COLO668 (cell line): ENCODE data around the gene FBXL13.
"Not testable (repeated sequence)": the region's sequence is repeated elsewhere in the genome, so short reads cannot be mapped to it uniquely, and the experiment has no call there.

ENCODE experiments used
- DNase-seq: peaks from one replicate; lab custom pipeline; 2025; ENCODE audit not compliant: unreplicated experiment; lab: John Stamatoyannopoulos, UW

Gene FBXL13

DNA sequence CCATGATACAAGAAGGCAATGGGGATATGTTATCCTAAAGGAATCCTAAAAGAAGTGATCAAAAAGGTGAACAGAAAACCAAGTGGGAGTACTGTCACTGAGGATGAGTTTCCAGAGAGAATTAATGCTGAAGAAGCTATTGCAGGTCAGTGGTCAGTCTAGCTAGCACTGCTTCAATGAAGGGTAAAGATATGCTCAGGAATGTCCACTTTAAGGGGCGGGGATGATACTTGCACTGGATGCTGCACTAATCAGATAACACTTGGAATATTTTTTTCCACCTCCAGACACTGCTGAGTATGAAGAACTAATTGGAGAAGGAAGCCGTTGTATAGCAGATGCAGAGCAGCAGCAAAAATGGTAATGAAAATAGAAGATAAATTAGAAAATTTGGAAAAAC, 86.5 kb downstream of the FBXL13 start:
- DNase-seq: no peak

DNA sequence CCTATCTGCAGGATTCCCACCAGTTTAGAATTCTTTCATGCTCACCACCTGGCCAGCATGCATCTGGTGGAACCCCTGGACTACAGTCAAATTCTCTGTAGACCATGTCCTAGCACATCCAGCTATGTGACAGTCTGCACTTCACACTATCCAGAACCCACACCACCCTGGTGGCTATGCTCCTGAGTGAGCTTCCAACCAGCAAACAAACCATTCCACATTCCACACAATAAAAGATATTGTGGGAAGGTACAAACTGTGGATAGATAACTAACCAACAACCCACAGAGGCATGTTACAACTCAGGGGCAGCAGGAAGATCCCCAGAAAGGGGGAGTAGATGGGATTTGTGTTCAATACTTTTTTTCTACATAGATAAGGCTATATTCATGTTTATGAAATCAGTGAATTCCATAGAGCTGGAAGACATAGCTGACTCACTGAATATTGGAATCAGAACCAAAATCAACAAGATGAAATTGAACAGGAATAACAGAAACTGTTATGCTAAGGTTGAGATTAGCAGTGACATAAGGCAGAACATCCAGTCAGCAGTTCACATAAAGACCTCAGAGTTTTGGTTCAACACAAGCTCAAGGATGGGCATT, 89.3 kb downstream of the FBXL13 start:
- DNase-seq: no peak

DNA sequence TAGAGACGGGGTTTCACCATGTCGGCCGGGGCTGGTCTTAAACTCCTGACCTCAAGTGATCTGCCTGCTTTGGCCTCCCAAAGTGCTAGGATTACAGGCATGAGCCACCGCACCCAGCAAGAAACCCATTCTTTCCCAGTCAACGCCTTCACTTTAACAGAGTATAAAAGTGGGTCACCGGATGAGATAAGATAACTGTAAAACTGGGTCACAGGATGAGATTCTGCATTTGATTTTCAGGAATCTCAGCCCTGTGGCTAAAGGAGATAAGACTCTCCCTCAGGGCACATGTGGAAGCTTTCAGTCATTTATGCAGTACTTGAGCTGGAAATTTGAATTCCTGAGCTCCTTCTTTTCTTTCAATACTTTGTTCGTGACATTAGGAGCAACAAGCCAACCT, 91.0 kb downstream of the FBXL13 start:
- DNase-seq: no peak

DNA sequence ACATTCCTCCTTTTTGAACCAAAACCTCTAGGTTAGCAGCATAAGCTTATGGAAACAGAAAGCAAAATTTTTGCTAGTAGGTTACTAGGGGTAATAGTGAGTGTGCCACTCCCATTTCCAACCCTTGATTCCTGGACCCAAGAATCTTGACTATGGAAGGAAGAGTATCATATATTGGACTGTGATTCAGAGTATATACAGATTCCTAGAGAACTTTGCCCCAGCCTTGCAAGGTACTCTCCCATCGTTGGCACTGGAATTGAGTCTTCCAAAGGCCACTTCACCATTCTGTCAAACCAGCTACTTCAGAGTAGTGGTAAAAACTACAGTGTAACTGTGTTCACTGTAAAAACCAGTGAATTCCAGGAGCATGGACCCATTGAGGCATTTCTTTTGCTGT, 92.4 kb downstream of the FBXL13 start:
- no peak for DNase-seq

DNA sequence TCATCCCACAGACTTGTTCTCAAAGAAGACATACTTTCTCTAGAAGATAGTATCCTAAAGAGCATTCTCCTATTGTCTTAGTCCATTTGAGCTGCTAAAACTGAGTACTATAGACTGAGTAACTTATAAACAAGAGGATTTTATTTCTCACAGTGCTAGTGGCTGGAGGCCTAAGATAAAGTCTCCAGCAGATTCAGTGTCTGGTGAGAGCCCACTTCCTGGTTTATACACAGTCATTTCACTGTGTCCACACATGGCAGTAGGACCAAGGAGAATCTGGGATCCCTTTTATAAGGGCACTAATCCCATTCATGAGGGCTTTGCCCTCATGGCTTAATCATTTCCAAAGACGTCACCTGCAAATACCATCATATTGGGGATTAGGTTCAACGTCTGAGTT, 93.1 kb downstream of the FBXL13 start:
- DNase-seq: no peak

DNA sequence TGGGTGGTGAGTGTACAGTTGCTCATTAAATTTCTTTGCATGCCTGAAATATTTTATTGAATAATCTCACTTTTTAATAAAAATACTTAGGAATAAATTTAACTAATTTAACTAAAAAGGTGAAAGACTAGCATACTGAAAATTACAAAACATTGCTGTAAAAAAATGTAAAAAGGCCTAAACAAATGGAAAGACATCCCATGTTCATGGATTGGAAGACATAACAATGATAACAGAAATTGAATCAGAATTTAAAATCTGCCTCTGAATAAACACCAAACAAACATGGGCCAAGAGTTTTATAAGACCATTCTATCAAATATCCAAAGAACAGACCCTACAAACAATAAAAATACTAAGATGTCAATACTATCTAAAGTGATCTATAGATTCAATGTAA, 94.9 kb downstream of the FBXL13 start:
- DNase-seq: no peak

DNA sequence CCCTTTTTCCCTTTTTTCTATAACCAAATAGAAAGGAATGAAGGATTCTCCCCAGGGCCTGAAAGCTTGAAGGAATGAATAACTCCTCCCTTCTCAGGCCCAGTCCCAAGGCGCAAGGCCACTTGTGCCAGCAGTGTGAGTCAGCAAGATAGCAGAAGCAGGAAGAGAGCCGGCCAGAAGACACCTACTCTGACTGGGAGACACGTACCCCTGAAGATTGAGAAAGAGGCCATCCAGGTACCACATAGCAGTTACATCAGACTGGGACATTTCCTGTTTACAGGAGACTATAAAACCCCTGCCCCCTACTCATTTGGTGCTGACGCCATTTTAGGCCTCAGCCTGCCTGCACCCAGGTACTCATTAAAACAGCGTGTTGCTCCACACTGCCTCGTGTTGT, 96.3 kb downstream of the FBXL13 start:
- no peak for DNase-seq

DNA sequence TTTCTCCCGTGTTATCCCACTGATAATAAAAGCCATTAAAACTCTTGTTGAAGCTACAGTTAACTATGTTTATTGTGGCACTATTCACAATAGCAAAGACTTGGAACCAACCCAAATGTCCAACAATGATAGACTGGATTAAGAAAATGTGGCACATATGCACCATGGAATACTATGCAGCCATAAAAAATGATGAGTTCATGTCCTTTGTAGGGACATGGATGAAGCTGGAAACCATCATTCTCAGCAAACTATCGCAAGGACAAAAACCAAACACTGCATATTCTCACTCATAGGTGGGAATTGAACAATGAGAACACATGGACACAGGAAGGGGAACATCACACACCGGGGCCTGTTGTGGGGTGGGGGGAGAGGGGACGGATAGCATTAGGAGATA, 97.0 kb downstream of the FBXL13 start:
- DNase-seq: not testable (repeated sequence)

DNA sequence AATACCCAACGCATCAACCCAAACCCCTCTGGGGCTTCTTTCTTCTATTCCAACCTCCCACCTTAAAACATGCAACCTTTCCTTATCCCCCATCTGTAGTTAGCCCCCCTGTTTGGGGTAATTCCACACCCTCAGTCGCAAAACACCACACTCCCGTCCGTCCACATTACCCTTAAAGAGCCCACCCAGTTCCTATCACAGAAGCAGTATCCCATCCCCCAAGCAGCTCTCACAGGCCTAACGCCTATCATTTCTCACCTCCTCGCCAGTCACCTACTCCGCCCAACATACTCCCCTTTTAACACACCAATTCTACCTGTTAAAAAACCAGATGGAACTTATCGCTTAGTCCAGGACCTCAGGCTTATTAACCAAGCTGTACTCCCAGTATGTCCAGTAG, 98.1 kb downstream of the FBXL13 start:
- no peak for DNase-seq

DNA sequence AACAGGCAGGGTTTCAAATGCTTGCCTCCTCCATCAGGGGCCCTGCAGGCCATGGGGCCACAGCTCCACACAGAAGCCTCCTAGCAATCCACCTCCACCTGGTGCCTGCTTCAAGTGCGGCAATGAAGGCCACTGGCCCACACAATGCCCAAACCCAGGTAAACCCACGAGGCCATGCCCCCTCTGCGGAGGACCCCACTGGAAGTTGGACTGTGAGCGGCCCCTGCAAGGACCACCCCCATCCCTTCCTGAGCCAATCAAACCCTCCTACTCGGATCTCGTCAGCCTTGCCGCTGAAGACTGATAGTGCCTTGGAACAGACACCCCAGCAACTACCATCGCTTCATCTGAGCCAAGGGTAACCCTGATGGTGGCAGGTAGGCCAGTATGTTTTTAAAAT, 98.7 kb downstream of the FBXL13 start:
- no peak for DNase-seq

DNA sequence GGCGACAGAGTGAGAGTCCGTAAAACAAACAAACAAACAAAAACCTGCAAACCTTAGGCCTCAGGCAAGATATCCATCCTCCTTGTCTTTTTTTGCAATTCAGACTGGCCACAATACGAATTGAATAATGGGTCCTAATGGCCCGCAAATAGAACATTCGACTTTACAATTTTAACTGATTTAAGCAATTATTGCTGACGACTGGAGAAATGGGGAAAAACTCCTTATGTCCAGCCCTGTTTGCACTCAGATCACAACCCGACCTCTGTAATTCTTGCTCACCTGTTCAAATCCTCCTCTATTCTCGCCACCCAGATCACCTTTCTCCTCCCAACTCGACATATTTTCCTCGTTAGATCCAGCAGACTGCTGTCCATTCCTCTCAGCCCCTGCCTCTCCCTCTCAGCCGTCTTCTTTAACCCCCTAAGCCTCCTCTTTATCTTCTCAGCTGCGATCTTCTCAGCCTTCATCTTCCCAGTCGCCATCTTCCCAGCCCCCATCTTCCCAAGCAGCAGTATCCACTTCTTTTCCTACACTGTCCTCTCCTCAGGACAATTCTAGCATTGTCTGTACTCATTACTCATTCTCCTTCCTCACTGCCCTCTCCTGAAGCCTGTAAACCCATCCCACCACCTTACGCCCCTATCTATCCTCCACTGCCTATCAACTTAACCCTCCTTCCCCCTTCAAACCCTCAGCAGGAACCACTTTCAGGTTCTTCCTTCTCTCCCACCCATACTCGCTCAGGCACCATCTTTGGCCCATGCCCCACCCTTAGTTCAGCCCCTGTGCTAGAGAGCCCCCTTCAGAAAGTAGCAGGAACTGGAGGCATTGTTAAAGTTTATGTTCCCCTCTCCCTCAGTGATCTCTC, 100.0 kb downstream of the FBXL13 start:
- no peak for DNase-seq

DNA sequence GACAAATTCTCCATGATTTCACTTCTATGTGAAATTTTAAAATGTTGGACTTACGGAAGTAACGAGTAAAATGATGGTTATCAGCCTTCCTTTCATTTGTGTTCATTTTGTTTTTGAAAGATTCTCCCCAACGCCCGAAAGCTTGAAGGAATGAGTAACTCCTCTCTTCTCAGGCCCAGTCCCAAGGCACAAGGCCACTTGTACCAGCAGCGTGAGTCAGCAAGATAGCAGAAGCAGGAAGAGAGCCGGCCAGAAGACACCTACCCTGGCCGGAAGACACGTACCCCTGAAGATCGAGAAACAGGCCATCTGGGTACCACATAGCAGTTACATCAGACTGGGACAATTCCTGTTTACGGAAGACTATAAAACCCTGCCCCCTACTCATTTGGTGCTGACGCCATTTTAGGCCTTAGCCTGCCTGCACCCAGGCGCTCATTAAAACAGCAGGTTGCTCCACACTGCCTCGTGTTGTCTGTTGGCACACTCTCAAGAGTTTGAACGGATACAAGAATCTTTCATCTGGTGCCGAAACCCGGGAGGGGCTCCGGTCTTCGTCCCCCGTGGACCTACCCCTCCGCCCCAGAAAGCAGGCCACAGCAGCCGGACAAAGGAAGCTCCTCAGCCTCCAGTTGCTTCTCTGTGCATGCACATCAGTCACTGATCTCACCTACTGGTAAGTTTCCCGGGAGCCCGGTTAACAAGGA, 101.3 kb downstream of the FBXL13 start:
- DNase-seq: no peak

DNA sequence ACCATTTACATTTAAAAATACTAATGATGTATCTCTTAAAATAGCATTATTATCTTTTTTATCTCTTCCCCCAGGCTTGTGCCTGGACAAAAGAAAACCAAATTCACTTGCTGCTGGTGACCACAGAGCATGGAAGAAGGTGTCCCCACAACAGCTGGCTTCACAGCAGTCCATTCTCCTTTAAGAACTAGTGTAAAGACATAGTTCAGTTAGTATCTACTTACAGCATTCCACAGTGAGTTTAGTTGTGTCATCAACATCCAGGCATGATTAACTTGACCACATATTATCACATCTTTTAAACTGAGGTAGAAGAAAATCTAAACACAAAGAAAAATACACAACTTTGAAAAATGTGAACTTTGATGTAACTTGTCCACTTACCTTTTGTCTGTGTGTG, 106.8 kb downstream of the FBXL13 start:
- no peak for DNase-seq

DNA sequence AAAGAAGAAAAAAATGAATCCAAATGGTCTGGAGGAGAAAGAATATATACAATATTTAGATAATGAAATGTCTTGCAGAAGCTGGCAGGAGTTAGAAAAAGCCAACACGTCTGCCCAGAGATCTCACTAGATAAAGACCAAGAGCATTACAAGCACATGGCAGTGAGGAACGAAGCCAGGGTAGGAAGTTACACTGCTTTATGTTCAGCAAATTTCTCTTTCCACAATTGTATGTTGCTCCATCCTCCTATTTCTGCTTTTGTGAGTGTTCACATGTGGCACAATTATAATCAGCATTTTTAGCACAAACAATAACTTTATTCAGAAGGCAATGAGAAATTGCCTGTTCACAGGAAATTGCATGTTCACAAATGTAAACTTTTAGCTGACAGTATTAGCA, 108.1 kb downstream of the FBXL13 start:
- DNase-seq: no peak

DNA sequence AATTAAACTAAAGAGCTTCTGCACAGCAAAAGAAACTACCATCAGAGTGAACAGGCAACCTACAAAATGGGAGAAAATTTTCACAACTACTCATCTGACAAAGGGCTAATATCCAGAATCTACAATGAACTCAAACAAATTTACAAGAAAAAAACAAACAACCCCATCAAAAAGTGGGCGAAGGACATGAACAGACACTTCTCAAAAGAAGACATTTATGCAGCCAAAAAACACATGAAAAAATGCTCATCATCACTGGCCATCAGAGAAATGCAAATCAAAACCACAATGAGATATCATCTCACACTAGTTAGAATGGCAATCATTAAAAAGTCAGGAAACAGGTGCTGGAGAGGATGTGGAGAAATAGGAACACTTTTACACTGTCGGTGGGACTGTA, 112.6 kb downstream of the FBXL13 start:
- DNase-seq: not testable (repeated sequence)

DNA sequence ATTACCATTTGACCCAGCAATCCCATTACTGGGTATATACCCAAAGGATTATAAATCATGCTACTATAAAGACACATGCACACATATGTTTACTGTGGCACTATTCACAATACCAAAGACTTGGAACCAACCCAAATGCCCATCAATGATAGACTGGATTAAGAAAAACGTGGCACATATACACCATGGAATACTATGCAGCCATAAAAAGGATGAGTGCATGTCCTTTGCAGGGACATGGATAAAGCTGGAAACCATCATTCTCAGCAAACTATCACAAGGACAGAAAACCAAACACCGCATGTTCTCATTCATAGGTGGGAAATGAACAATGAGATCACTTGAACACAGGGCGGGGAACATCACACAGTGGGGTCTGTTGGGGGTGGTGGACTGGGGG, 116.6 kb downstream of the FBXL13 start:
- not testable (repeated sequence) for DNase-seq

DNA sequence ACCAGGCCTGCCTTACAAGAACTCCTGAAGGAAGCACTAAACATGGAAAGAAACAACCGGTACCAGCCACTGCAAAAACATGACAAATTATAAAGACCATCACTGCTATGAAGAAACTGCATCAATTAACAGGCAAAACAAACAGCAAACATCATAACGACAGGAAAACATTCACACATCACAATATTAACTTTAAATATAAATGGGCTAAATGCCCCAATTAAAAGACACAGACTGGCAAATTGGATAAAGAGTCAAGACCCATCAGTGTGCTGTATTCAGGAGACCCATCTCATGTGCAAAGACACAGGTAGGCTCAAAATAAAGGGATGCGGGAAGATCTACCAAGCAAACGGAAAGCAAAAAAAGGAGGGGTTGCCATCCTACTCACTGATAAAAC, 120.2 kb downstream of the FBXL13 start:
- not testable (repeated sequence) for DNase-seq

DNA sequence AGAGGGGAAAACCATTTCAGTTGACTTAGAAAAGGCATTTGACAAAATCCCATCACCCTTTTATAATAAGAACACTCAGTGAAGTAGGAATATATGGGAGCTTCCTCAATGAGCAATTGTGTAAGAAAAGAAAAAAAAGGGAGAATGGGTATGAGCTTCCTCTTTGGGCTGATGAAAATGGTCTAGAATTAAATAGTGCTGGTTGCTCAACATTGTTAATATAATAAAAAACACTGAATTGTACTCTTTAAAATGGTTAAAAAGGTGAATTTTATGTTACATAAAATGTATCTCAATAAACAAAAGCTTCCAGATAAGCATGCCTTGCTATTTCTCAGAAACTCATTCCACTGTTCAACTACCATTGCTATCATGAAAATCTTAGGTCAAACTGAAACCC, 121.2 kb downstream of the FBXL13 start:
- DNase-seq: no peak

DNA sequence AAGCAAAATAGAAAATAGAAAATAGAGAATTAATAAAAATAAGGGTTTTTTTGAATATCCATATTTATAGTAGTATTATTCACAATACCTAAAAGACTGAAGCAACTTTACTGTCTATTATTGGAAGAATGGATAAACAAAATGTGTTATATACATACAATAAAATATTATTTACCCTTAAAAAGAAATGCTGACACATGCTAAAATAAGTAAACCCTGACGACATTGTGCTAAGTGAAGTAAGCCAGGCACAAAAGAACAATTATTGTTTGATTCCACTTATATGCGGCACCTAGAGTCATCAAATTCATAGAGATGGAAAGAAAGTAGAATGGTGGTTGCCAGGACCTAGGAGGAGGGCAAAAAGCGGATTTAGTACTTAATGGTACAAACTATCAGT, 122.8 kb downstream of the FBXL13 start:
- DNase-seq: no peak

DNA sequence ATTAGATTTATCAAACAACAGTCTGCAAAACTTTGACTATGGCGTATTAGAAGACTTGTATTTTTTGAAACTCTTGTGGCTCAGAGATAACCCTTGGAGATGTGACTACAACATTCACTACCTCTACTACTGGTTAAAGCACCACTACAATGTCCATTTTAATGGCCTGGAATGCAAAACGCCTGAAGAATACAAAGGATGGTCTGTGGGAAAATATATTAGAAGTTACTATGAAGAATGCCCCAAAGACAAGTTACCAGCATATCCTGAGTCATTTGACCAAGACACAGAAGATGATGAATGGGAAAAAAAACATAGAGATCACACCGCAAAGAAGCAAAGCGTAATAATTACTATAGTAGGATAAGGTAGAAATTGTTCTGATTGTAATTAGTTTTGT, 130.4 kb downstream of the FBXL13 start:
- DNase-seq: no peak

DNA sequence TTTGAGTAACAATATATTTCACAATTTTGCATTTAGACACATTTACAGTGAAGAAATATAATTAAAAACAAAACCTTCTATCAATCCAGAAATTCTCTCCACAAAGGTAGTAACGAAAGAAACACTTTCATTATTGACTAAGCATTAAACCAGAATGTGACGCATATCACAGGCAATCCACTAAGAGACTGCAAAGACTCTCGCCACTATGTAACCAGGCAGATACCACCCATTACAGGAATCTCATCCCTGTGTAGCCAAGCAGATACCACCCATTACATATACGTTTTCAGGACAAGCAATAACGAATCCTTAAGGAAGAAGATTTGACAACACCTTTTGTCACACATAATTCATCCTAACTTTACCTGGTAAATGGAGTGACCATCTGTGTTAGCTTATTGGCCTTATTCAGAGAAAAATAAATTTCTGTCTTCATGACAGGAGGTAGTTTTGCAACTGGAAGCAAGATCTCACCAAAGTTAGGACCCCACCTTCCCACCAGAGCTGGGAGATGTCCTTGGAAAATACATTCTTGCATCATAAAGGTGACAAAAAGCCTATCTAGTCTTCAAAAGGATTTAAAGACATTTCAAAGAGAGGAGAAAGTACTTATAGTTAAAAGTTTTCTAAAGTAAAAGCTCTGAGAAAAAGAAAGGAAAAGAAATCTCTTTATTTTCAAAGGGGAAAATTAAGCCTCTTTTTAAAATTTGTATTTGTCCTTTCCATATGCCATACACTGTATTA, 131.0 kb downstream of the FBXL13 start:
- no peak for DNase-seq
